SK-N-MC (cell line): Measurements from ENCODE around the gene ABCC6.

Experiments
- DNase-seq: peaks from one replicate; pipeline ENCODE4 v3.0.0-alpha.2; 2011; ENCODE audit warnings: low read depth, low spot score
- H3K27ac ChIP-seq: fragments of 200-600 bp; sonication (generic); 2 replicates; pipeline ENCODE4 v1.5.1; 2016; ENCODE audit warnings: mixed run types
- H3K36me3 ChIP-seq: fragments of 200-600 bp; sonication (generic); 2 replicates; pipeline ENCODE4 v1.6.1; 2017; ENCODE audit warnings: antibody characterized with exemption, low read length, mixed read lengths; ENCODE audit not compliant: insufficient read depth
- H3K4me3 ChIP-seq: fragments of 200-600 bp; sonication (generic); 2 replicates; pipeline ENCODE4 v1.5.1; 2016
- H3K9ac ChIP-seq: fragments of 200-600 bp; sonication (generic); 2 replicates; pipeline ENCODE4 v1.8.0; 2017; ENCODE audit warnings: mixed run types, mixed read lengths; ENCODE audit not compliant: insufficient read length
- H3K9me3 ChIP-seq: fragments of 200-600 bp; sonication (generic); 2 replicates; pipeline ENCODE4 v1.6.1; 2017; ENCODE audit warnings: low read depth, mild to moderate bottlenecking, antibody characterized with exemption, low read length, moderate library complexity, mixed read lengths
- EZH2 ChIP-seq: fragments of 200-600 bp; sonication (generic); IDR thresholded peaks from one replicate; pipeline ENCODE4 v1.6.1; 2017; ENCODE audit warnings: antibody characterized with exemption
- FOXP2 ChIP-seq: optimal IDR thresholded peaks from 2 replicates; pipeline ENCODE3; 2011; ENCODE audit warnings: mild to moderate bottlenecking, moderate library complexity; ENCODE audit not compliant: insufficient read depth; ENCODE audit errors: extremely low read length, control extremely low read depth
- POLR2AphosphoS5 ChIP-seq: IDR thresholded peaks from 2 replicates; pipeline ENCODE4 v1.6.1; 2012; ENCODE audit warnings: mild to moderate bottlenecking, low read depth, low read length, borderline replicate concordance

The ABCC6 gene

GRCh38 chr16:16102738-16103137 lies 120.6 kb downstream of the ABCC6 start:
- Histone ChIP-seq H3K9me3 (no peaks in the 10 kb centered on the region), H3K4me3 (no peak overlapping the region), H3K36me3 (peaks cover 23% of the 10 kb centered on the region; the same call in 1 of the 2 replicates), H3K27ac (no peak overlapping the region), H3K9ac (no peak overlapping the region)
- DNase-seq: no peak
- TF ChIP-seq POLR2AphosphoS5: no peak

GRCh38 chr16:16101585-16101984 lies 121.7 kb downstream of the ABCC6 start:
- H3K36me3 ChIP-seq: peaks cover 20% of the 10 kb centered on the region; the same call in 1 of the 2 replicates

GRCh38 chr16:16100631-16101030 lies 122.7 kb downstream of the ABCC6 start:
- no peak overlapping the region for H3K4me3 ChIP-seq
- no peak for DNase-seq
- no peak overlapping the region for H3K27ac ChIP-seq
- TF ChIP-seq FOXP2 (no peak), EZH2 (no peak)
- no peak overlapping the region for H3K9ac ChIP-seq
- H3K36me3 ChIP-seq: peaks cover 16% of the 10 kb centered on the region; the same call in 1 of the 2 replicates
- H3K9me3 ChIP-seq: no peaks in the 10 kb centered on the region

More at GRCh38 chr16:16101585-16101984, 121.7 kb downstream of the ABCC6 start:
- Histone ChIP-seq H3K4me3 (no peak overlapping the region), H3K27ac (no peak overlapping the region), H3K9ac (no peak overlapping the region), H3K9me3 (no peaks in the 10 kb centered on the region)
- no peak for DNase-seq
- TF ChIP-seq FOXP2: no peak

- peaks cover 16% of the 10 kb centered on the region; the same call in 1 of the 2 replicates for H3K36me3 ChIP-seq
- no peak for TF ChIP-seq POLR2AphosphoS5
- TF ChIP-seq FOXP2: no peak
- TF ChIP-seq EZH2: no peak
- no peak overlapping the region for H3K4me3 ChIP-seq
- H3K9ac ChIP-seq: no peak overlapping the region
- DNase-seq: no peak
- no peak overlapping the region for H3K27ac ChIP-seq
- H3K9me3 ChIP-seq: no peaks in the 10 kb centered on the region
Measured at GRCh38 chr16:16099320-16099719, 124.0 kb downstream of the ABCC6 start.
